ENCODE data around the gene SLC14A1. TPM values are rescaled to one million over a fixed set of nuclear protein-coding genes. Genes with fewer than 3 reads are reported as not detected.

Gene SLC14A1
- total RNA-seq, 4 donors from 2014 or later = 1.1 to 8.2 (median 7.1) TPM

- no peaks in the 10 kb centered on the region for H3K36me3 ChIP-seq
- H3K27me3 ChIP-seq = no peaks in the 10 kb centered on the region
- TF ChIP-seq, protein P1, sequence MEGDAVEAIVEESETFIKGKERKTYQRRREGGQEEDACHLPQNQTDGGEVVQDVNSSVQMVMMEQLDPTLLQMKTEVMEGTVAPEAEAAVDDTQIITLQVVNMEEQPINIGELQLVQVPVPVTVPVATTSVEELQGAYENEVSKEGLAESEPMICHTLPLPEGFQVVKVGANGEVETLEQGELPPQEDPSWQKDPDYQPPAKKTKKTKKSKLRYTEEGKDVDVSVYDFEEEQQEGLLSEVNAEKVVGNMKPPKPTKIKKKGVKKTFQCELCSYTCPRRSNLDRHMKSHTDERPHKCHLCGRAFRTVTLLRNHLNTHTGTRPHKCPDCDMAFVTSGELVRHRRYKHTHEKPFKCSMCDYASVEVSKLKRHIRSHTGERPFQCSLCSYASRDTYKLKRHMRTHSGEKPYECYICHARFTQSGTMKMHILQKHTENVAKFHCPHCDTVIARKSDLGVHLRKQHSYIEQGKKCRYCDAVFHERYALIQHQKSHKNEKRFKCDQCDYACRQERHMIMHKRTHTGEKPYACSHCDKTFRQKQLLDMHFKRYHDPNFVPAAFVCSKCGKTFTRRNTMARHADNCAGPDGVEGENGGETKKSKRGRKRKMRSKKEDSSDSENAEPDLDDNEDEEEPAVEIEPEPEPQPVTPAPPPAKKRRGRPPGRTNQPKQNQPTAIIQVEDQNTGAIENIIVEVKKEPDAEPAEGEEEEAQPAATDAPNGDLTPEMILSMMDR (IDR thresholded peaks at IDR 0.05 in 4 of 5, conservative IDR thresholded peaks at IDR 0.05 in 1 of 5) = no peak
- TF ChIP-seq POLR2A (IDR thresholded peaks at IDR 0.05) = no peak
- H3K4me1 ChIP-seq = no peaks in the 10 kb centered on the region
- ATAC-seq (no peak), DNase-seq (no peak)
- H3K27ac ChIP-seq = no peak overlapping the region
- in situ Hi-C loops (cut with MboI; ENCODE audit: low sequenced_read_pairs in 4 of 4) (no loop called here), intact Hi-C loops (cut with DNase I; ENCODE audit: low total_unique reads) (no loop called here)
- H3K9me3 ChIP-seq = no peaks in the 10 kb centered on the region
- H3K4me3 ChIP-seq = no peak overlapping the region
These were observed 61.2 kb downstream of the SLC14A1 start for GRCh38 chr18:45785134-45785533.

DNA sequence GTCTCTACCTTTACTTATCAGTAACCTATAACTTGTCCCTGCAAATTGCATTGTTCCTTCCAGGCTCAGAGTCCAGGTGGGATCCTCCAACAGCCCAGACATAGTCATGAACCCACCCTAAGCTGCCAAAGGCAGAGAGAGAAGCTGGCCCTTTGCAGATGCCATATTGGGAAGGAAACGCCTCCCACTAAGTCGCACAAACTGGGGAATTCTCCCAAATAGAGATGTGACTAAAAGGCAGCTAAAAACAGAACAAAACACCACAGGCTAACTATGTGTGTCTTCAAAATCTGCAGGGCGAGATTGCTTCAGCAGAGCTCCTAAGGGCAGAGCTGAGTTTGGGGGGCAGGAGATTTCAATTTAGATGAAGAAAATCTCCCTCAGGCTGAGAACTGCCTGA is 63.0 kb downstream of the SLC14A1 start:
- ATAC-seq = no peak
- H3K4me3 ChIP-seq = no peak overlapping the region
- TF ChIP-seq POLR2A (IDR thresholded peaks at IDR 0.05) = no peak
- TF ChIP-seq, protein P1 (IDR thresholded peaks at IDR 0.05 in 4 of 5, conservative IDR thresholded peaks at IDR 0.05 in 1 of 5) = no peak
- H3K27ac ChIP-seq = no peak overlapping the region
- no peak for DNase-seq
- H3K27me3 ChIP-seq = no peaks in the 10 kb centered on the region
- no peaks in the 10 kb centered on the region for H3K9me3 ChIP-seq
- H3K4me1 ChIP-seq = no peaks in the 10 kb centered on the region
- in situ Hi-C loops (cut with MboI; ENCODE audit: low sequenced_read_pairs in 4 of 4) (no loop called here), intact Hi-C loops (cut with DNase I; ENCODE audit: low total_unique reads) (no loop called here)
- H3K36me3 ChIP-seq = no peaks in the 10 kb centered on the region

DNA sequence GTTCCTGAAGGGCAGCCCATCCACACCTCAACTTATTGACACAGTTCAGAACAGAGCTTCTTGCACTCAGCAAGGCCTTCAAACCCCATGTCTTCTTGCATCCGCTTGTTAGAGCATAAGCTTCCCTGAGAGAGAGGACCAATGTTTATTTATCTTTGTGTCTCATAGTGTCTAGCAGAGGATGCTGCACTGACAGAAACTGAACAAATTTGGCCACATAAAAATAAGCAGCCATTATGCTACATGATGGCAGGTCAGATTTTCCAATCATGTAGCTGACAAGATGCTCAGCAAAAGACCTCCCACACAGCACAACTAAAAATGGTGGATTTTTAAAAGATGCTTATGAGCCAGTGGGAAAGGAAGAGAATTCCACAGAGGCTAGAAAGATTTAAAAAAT is 63.4 kb downstream of the SLC14A1 start:
- no peaks in the 10 kb centered on the region for H3K9me3 ChIP-seq
- H3K27me3 ChIP-seq = no peaks in the 10 kb centered on the region
- in situ Hi-C loops (cut with MboI; ENCODE audit: low sequenced_read_pairs in 4 of 4) (no loop called here), intact Hi-C loops (cut with DNase I; ENCODE audit: low total_unique reads) (no loop called here)
- no peaks in the 10 kb centered on the region for H3K4me1 ChIP-seq
- DNase-seq = no peak
- TF ChIP-seq POLR2A (IDR thresholded peaks at IDR 0.05) = no peak
- TF ChIP-seq, protein P1 (IDR thresholded peaks at IDR 0.05 in 4 of 5, conservative IDR thresholded peaks at IDR 0.05 in 1 of 5) = no peak
- H3K4me3 ChIP-seq = no peak overlapping the region
- H3K27ac ChIP-seq = no peak overlapping the region
- no peaks in the 10 kb centered on the region for H3K36me3 ChIP-seq
- ATAC-seq = no peak

DNA sequence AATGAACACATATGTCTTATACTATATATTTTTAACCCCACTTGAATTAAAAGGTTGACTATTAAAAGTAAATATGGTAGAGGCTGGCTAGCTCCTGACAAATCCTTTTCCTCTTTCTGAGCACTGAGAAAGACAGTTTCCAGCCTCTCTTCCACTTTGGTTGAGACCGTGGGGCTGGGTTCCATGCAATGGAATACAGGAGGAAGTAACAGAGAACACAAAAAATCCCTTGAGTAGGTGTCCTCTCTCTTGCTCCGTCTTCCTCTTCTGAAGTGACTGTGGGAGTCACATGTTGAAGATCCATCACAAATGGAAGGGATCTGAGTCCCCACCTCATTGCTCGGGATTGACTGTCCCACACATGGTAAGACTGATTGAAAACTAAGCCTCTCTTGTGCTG is 64.9 kb downstream of the SLC14A1 start:
- no peak overlapping the region for H3K27ac ChIP-seq
- no peaks in the 10 kb centered on the region for H3K36me3 ChIP-seq
- no peak for DNase-seq
- TF ChIP-seq POLR2A (IDR thresholded peaks at IDR 0.05) = no peak
- TF ChIP-seq, protein P1 (IDR thresholded peaks at IDR 0.05 in 4 of 5, conservative IDR thresholded peaks at IDR 0.05 in 1 of 5) = no peak
- H3K4me3 ChIP-seq = no peak overlapping the region
- intact Hi-C loops (cut with DNase I; ENCODE audit: low total_unique reads) = no loop called here
- no peak for ATAC-seq
- H3K27me3 ChIP-seq = no peaks in the 10 kb centered on the region
- no peaks in the 10 kb centered on the region for H3K9me3 ChIP-seq
- in situ Hi-C loops (cut with MboI; ENCODE audit: low sequenced_read_pairs in 4 of 4) = no loop called here
- H3K4me1 ChIP-seq = no peaks in the 10 kb centered on the region

- no peaks in the 10 kb centered on the region for H3K27me3 ChIP-seq
- no peak for TF ChIP-seq POLR2A (IDR thresholded peaks at IDR 0.05)
- TF ChIP-seq, protein P1 (IDR thresholded peaks at IDR 0.05 in 4 of 5, conservative IDR thresholded peaks at IDR 0.05 in 1 of 5) = no peak
- no peak overlapping the region for H3K27ac ChIP-seq
- no peak for ATAC-seq
- DNase-seq = no peak
- in situ Hi-C loops (cut with MboI; ENCODE audit: low sequenced_read_pairs in 4 of 4) = no loop called here
- no peaks in the 10 kb centered on the region for H3K4me1 ChIP-seq
- no peaks in the 10 kb centered on the region for H3K9me3 ChIP-seq
- intact Hi-C loops (cut with DNase I; ENCODE audit: low total_unique reads) = no loop called here
- no peaks in the 10 kb centered on the region for H3K36me3 ChIP-seq
- no peak overlapping the region for H3K4me3 ChIP-seq
These were observed 68.7 kb downstream of the SLC14A1 start for GRCh38 chr18:45792506-45793263.
